GM23338 (cell line): ENCODE data around the gene ACOD1. TPM values are rescaled to one million over a fixed set of nuclear protein-coding genes. Genes with fewer than 3 reads are reported as not detected.

ENCODE experiments used
- ATAC-seq: fragments of 200-7000 bp; cut with Tn5 transposase; 3 replicates; pipeline ENCODE4 v1.9.1; 2020
- DNase-seq: peaks from one replicate; pipeline ENCODE4 v3.0.0-alpha.2; 2015; ENCODE audit warnings: low spot score
- H2AFZ ChIP-seq: fragments of 200-600 bp; sonication (generic); 2 replicates; pipeline ENCODE4 v1.8.0; 2016; ENCODE audit warnings: antibody characterized with exemption, mild to moderate bottlenecking, moderate library complexity
- H3F3A ChIP-seq: fragments of 200-600 bp; sonication (generic); replicated peaks from 2 replicates; pipeline ENCODE4 v1.8.0; 2017; ENCODE audit warnings: antibody characterized with exemption, mixed run types, low read depth
- H3K27ac ChIP-seq: fragments of 200-600 bp; sonication (generic); 2 replicates; pipeline ENCODE4 v1.6.1; 2016; ENCODE audit warnings: low read depth
- H3K27me3 ChIP-seq: fragments of 200-600 bp; sonication (generic); 2 replicates; pipeline ENCODE4 v1.8.0; 2016; ENCODE audit warnings: mild to moderate bottlenecking, mixed run types, moderate library complexity; ENCODE audit not compliant: insufficient read depth
- H3K36me3 ChIP-seq: fragments of 200-600 bp; sonication (generic); 2 replicates; pipeline ENCODE4 v1.8.0; 2016; ENCODE audit warnings: mild to moderate bottlenecking; ENCODE audit not compliant: insufficient read depth
- H3K4me1 ChIP-seq: fragments of 200-600 bp; sonication (generic); 2 replicates; pipeline ENCODE4 v1.8.0; 2016; ENCODE audit warnings: mild to moderate bottlenecking, moderate library complexity; ENCODE audit not compliant: insufficient read depth
- H3K4me2 ChIP-seq: fragments of 200-600 bp; sonication (generic); 2 replicates; pipeline ENCODE4 v1.7.1; 2017; ENCODE audit warnings: mixed run types
- H3K4me3 ChIP-seq: fragments of 200-600 bp; sonication (generic); 2 replicates; pipeline ENCODE4 v1.6.1; 2016; ENCODE audit warnings: mixed run types
- H3K79me2 ChIP-seq: fragments of 200-600 bp; sonication (generic); replicated peaks from 2 replicates; pipeline ENCODE4 v1.8.0; 2017; ENCODE audit warnings: mild to moderate bottlenecking; ENCODE audit not compliant: insufficient read depth
- H3K9me2 ChIP-seq: fragments of 200-600 bp; sonication (generic); 2 replicates; pipeline ENCODE4 v1.8.0; 2017; ENCODE audit not compliant: insufficient read depth
- H4K20me1 ChIP-seq: fragments of 200-600 bp; sonication (generic); replicated peaks from 2 replicates; pipeline ENCODE4 v1.8.0; 2017; ENCODE audit warnings: mild to moderate bottlenecking; ENCODE audit not compliant: insufficient read depth
- H3K27ac Mint-ChIP-seq: 2 replicates; pipeline ENCODE4 v1.8.0; 2020; ENCODE audit warnings: inconsistent platforms, mild to moderate bottlenecking, moderate library complexity, mixed read lengths
- H3K27me3 Mint-ChIP-seq: 3 replicates; pipeline ENCODE4 v1.8.0; 2022; ENCODE audit warnings: low read depth, mild to moderate bottlenecking, moderate library complexity, mixed read lengths, inconsistent platforms; ENCODE audit not compliant: insufficient read depth, poor library complexity
- H3K36me3 Mint-ChIP-seq: 3 replicates; pipeline ENCODE4 v1.8.0; 2021; ENCODE audit warnings: low read depth, mild to moderate bottlenecking, inconsistent platforms, moderate library complexity, mixed read lengths
- H3K4me1 Mint-ChIP-seq: 3 replicates; pipeline ENCODE4 v1.8.0; 2020; ENCODE audit warnings: mild to moderate bottlenecking, inconsistent platforms, mixed read lengths
- H3K4me3 Mint-ChIP-seq: 3 replicates; pipeline ENCODE4 v1.8.0; 2021; ENCODE audit warnings: moderate library complexity, mild to moderate bottlenecking, inconsistent platforms, mixed read lengths
- H3K9me3 Mint-ChIP-seq: 3 replicates; pipeline ENCODE4 v1.8.0; 2020; ENCODE audit warnings: moderate library complexity, mild to moderate bottlenecking, inconsistent platforms, mixed read lengths
- CREB1 ChIP-seq: fragments of 250-450 bp; sonication (Bioruptor Pico); IDR thresholded peaks from 2 replicates; pipeline ENCODE4 v1.5.0; 2020; ENCODE audit warnings: low read depth, mild to moderate bottlenecking, moderate library complexity
- CTCF ChIP-seq, 2 experiments: fragments of 200-600 bp in 1 of 2; sonication (generic) in 1 of 2; conservative IDR thresholded peaks; 2 replicates each; pipeline versions ENCODE4 v1.5.1 to v1.6.1; 2016 to 2017; ENCODE audit warnings: antibody characterized with exemption in 2 of 2, low read depth in 2 of 2, mild to moderate bottlenecking in 2 of 2, moderate library complexity in 1 of 2
- ETS1 ChIP-seq: IDR thresholded peaks from 2 replicates; pipeline ENCODE4 v1.6.1; 2016; ENCODE audit warnings: antibody characterized with exemption
- EZH2 ChIP-seq: fragments of 200-600 bp; sonication (generic); IDR thresholded peaks from one replicate; pipeline ENCODE4 v1.8.0; 2017; ENCODE audit warnings: antibody characterized with exemption, mild to moderate bottlenecking, low read depth; ENCODE audit not compliant: unreplicated experiment
- EZH2phosphoT487 ChIP-seq: fragments of 200-600 bp; sonication (generic); IDR thresholded peaks from one replicate; pipeline ENCODE4 v1.8.1; 2018; ENCODE audit warnings: antibody characterized with exemption; ENCODE audit not compliant: unreplicated experiment
- JUNB ChIP-seq: IDR thresholded peaks from one replicate; pipeline ENCODE4 v1.6.1; 2016; ENCODE audit warnings: antibody characterized with exemption; ENCODE audit not compliant: unreplicated experiment
- NANOG ChIP-seq: IDR thresholded peaks from 2 replicates; pipeline ENCODE4 v1.6.1; 2016; ENCODE audit warnings: antibody characterized with exemption, borderline replicate concordance
- POLR2AphosphoS5 ChIP-seq: IDR thresholded peaks from 2 replicates; pipeline ENCODE4 v1.6.1; 2016; ENCODE audit warnings: antibody characterized with exemption, low read depth
- REST ChIP-seq: IDR thresholded peaks from one replicate; pipeline ENCODE4 v1.6.1; 2018; ENCODE audit warnings: antibody characterized with exemption; ENCODE audit not compliant: unreplicated experiment
- STAT1 ChIP-seq: IDR thresholded peaks from one replicate; pipeline ENCODE4 v1.6.1; 2016; ENCODE audit warnings: antibody characterized with exemption; ENCODE audit not compliant: unreplicated experiment
- ZNF114 ChIP-seq: fragments of 250-450 bp; sonication (Bioruptor Pico); IDR thresholded peaks from 2 replicates; pipeline ENCODE4 v1.5.0; 2020; ENCODE audit warnings: mild to moderate bottlenecking, moderate library complexity
- ZNF331 ChIP-seq: fragments of 250-450 bp; sonication (Bioruptor Pico); IDR thresholded peaks from 2 replicates; pipeline ENCODE4 v1.5.0; 2020; ENCODE audit warnings: low read depth, mild to moderate bottlenecking, moderate library complexity
- ZNF462 ChIP-seq: fragments of 250-450 bp; sonication (Bioruptor Pico); IDR thresholded peaks from 2 replicates; pipeline ENCODE4 v1.5.0; 2020; ENCODE audit warnings: mild to moderate bottlenecking, moderate library complexity
- polyA plus RNA-seq: library from polyadenylated mRNA; unstranded; fragments of >200 nt; fragmentation: Nextera tagmentation; extraction: Ambion mirVana; gene quantifications from 2 replicates; pipeline ENCODE4 v1.2.1, GENCODE V29; 2016
- total RNA-seq: library from RNA; depleted of rRNA; stranded (reverse); fragments of >200 nt; shearing (Covaris generic); gene quantifications from 2 replicates; pipeline ENCODE4 v1.2.3, GENCODE V29; 2014

ACOD1 gene
- total and polyA plus RNA-seq, 2 experiments from 2014 or later = not detected

GRCh38 chr13:76927955-76928354, 20.4 kb upstream of the ACOD1 start:
- Histone ChIP-seq H3K9me2 (no peaks in the 10 kb centered on the region), H4K20me1 (no peaks in the 10 kb centered on the region), H3K36me3 (no peaks in the 10 kb centered on the region), H3K4me2 (no peak overlapping the region), H3K27me3 (no peaks in the 10 kb centered on the region), H3K4me1 (no peaks in the 10 kb centered on the region), H3K79me2 (no peaks in the 10 kb centered on the region), H2AFZ (no peak overlapping the region), H3K4me3 (no peak overlapping the region), H3K27ac (no peak overlapping the region), H3F3A (no peaks in the 10 kb centered on the region)
- DNase-seq (no peak), ATAC-seq (no peak)
- Mint-ChIP-seq H3K27ac (no peak overlapping the region), H3K4me1 (0 out of 3 replicates have a peak, but pooled peaks cover 3% of the 10 kb centered on the region), H3K27me3 (no peaks in the 10 kb centered on the region), H3K9me3 (no peaks in the 10 kb centered on the region), H3K36me3 (no peaks in the 10 kb centered on the region), H3K4me3 (no peak overlapping the region)
- TF ChIP-seq EZH2phosphoT487 (no peak), CREB1 (no peak), CTCF (conservative IDR thresholded peaks at IDR 0.05; ENCODE audit: low read depth in 2 of 2) (no peak), ZNF331 (no peak), NANOG (no peak), ZNF462 (CRISPR knock-in tag) (no peak), ETS1 (no peak), EZH2 (no peak), POLR2AphosphoS5 (no peak), JUNB (no peak), ZNF114 (CRISPR knock-in tag) (no peak), STAT1 (no peak), REST (no peak)
